Muscle layer of colon (tissue), 2 donors: ENCODE measurements around the gene ARF6.
"Not testable (repeated sequence)": the region's sequence is repeated elsewhere in the genome, so short reads cannot be mapped to it uniquely, and the experiment has no call there.

Experiments used
- H3K27ac ChIP-seq: one replicate; pipeline ENCODE4 v1.7.0; 2013; ENCODE audit warnings: low read depth, mild to moderate bottlenecking, low read length, moderate library complexity
- H3K27me3 ChIP-seq, 2 donors: one replicate each; pipeline ENCODE4 v1.7.0; 2013; ENCODE audit warnings: low read length in 2 of 2, mild to moderate bottlenecking in 2 of 2; ENCODE audit not compliant: insufficient read depth in 2 of 2, control insufficient read depth in 1 of 2
- H3K36me3 ChIP-seq: one replicate; pipeline ENCODE4 v1.7.0; 2013; ENCODE audit warnings: mild to moderate bottlenecking, low read length; ENCODE audit not compliant: insufficient read depth
- H3K4me1 ChIP-seq: one replicate; pipeline ENCODE4 v1.7.0; 2013; ENCODE audit warnings: mild to moderate bottlenecking, low read length; ENCODE audit not compliant: insufficient read depth
- H3K4me3 ChIP-seq, 2 donors: one replicate each; pipeline ENCODE4 v1.7.0; 2013; ENCODE audit warnings: low read length in 2 of 2, low read depth in 1 of 2, mild to moderate bottlenecking in 1 of 2, moderate library complexity in 1 of 2
- H3K9ac ChIP-seq: one replicate; pipeline ENCODE4 v1.7.0; 2013; ENCODE audit warnings: low read length
- H3K9me3 ChIP-seq: one replicate; pipeline ENCODE4 v1.7.0; 2013; ENCODE audit warnings: mild to moderate bottlenecking, low read length
- donor health status: abdominal sarcoma.
- donor health status: Adenocarcinoma of cecum.

Gene ARF6

GRCh38 chr14:49933704-49934103, 40.8 kb downstream of the ARF6 start:
- Histone ChIP-seq H3K4me1 (no peaks in the 10 kb centered on the region), H3K27ac (no peak overlapping the region), H3K27me3 (no peaks in the 10 kb centered on the region), H3K9ac (no peak overlapping the region), H3K9me3 (no peaks in the 10 kb centered on the region), H3K4me3 (no peak overlapping the region), H3K36me3 (no peaks in the 10 kb centered on the region)

- Histone ChIP-seq H3K9me3 (no peaks in the 10 kb centered on the region), H3K4me1 (no peaks in the 10 kb centered on the region), H3K9ac (no peak overlapping the region), H3K36me3 (no peaks in the 10 kb centered on the region), H3K4me3 (no peak overlapping the region), H3K27ac (no peak overlapping the region), H3K27me3 (no peaks in the 10 kb centered on the region)
These were observed 41.8 kb downstream of the ARF6 start for GRCh38 chr14:49934646-49935045.

GRCh38 chr14:49935526-49935925, 42.6 kb downstream of the ARF6 start:
- H3K36me3 ChIP-seq = no peaks in the 10 kb centered on the region
- no peak overlapping the region for H3K27ac ChIP-seq
- no peaks in the 10 kb centered on the region for H3K4me1 ChIP-seq
- no peak overlapping the region for H3K4me3 ChIP-seq
- H3K9me3 ChIP-seq = no peaks in the 10 kb centered on the region
- H3K9ac ChIP-seq = no peak overlapping the region
- H3K27me3 ChIP-seq = no peaks in the 10 kb centered on the region

GRCh38 chr14:49936246-49936645, 43.4 kb downstream of the ARF6 start:
- not testable (repeated sequence) for H3K27me3 ChIP-seq, H3K4me1 ChIP-seq, H3K4me3 ChIP-seq, H3K36me3 ChIP-seq, H3K9ac ChIP-seq, H3K9me3 ChIP-seq, H3K27ac ChIP-seq

GRCh38 chr14:49936882-49937281, 44.0 kb downstream of the ARF6 start:
- not testable (repeated sequence) for H3K9me3 ChIP-seq, H3K9ac ChIP-seq, H3K4me1 ChIP-seq, H3K27me3 ChIP-seq, H3K27ac ChIP-seq, H3K36me3 ChIP-seq, H3K4me3 ChIP-seq

- not testable (repeated sequence) for H3K27ac ChIP-seq, H3K4me1 ChIP-seq, H3K36me3 ChIP-seq, H3K27me3 ChIP-seq, H3K9me3 ChIP-seq, H3K4me3 ChIP-seq, H3K9ac ChIP-seq
These were observed 46.3 kb downstream of the ARF6 start for GRCh38 chr14:49939215-49939614.

GRCh38 chr14:49939884-49940510, 47.1 kb downstream of the ARF6 start:
- Histone ChIP-seq H3K27me3 (no peaks in the 10 kb centered on the region), H3K4me3 (no peak overlapping the region), H3K36me3 (no peaks in the 10 kb centered on the region), H3K27ac (no peak overlapping the region), H3K4me1 (peaks cover 6% of the 10 kb centered on the region), H3K9me3 (no peaks in the 10 kb centered on the region), H3K9ac (no peak overlapping the region)

- Histone ChIP-seq H3K36me3 (no peaks in the 10 kb centered on the region), H3K4me3 (no peak overlapping the region), H3K4me1 (peaks cover 6% of the 10 kb centered on the region), H3K27me3 (no peaks in the 10 kb centered on the region), H3K27ac (no peak overlapping the region), H3K9me3 (no peaks in the 10 kb centered on the region), H3K9ac (no peak overlapping the region)
These were observed 48.0 kb downstream of the ARF6 start for GRCh38 chr14:49940808-49941421.

GRCh38 chr14:49942090-49942489, 49.2 kb downstream of the ARF6 start:
- no peak overlapping the region for H3K9ac ChIP-seq
- H3K4me1 ChIP-seq = peaks cover 10% of the 10 kb centered on the region

GRCh38 chr14:49944501-49944900, 51.6 kb downstream of the ARF6 start:
- Histone ChIP-seq H3K36me3 (no peaks in the 10 kb centered on the region), H3K4me1 (peaks cover 10% of the 10 kb centered on the region), H3K9ac (no peak overlapping the region), H3K9me3 (no peaks in the 10 kb centered on the region), H3K27ac (no peak overlapping the region), H3K27me3 (no peaks in the 10 kb centered on the region), H3K4me3 (no peak overlapping the region)

More at GRCh38 chr14:49942090-49942489, 49.2 kb downstream of the ARF6 start:
- H3K9me3 ChIP-seq = no peaks in the 10 kb centered on the region
- H3K4me3 ChIP-seq = no peak overlapping the region
- no peaks in the 10 kb centered on the region for H3K36me3 ChIP-seq
- H3K27me3 ChIP-seq = no peaks in the 10 kb centered on the region
- no peak overlapping the region for H3K27ac ChIP-seq

- no peak overlapping the region for H3K4me3 ChIP-seq
- H3K27me3 ChIP-seq = no peaks in the 10 kb centered on the region
- H3K9ac ChIP-seq = no peak overlapping the region
- no peak overlapping the region for H3K27ac ChIP-seq
- peaks cover 10% of the 10 kb centered on the region for H3K4me1 ChIP-seq
- no peaks in the 10 kb centered on the region for H3K9me3 ChIP-seq
- no peaks in the 10 kb centered on the region for H3K36me3 ChIP-seq
These were observed 52.8 kb downstream of the ARF6 start for GRCh38 chr14:49945448-49946319.
